SH-SY5Y (cell line): ENCODE measurements around the gene LRRC25.

Experiments
- GATA2 ChIP-seq: IDR thresholded peaks from 2 replicates; pipeline ENCODE4 v1.6.1; 2011; ENCODE audit warnings: mild to moderate bottlenecking, low read depth, low read length
- GATA3 ChIP-seq: IDR thresholded peaks from 2 replicates; pipeline ENCODE4 v1.6.1; 2011; ENCODE audit warnings: low read depth, mild to moderate bottlenecking, low read length, moderate library complexity

DNA sequence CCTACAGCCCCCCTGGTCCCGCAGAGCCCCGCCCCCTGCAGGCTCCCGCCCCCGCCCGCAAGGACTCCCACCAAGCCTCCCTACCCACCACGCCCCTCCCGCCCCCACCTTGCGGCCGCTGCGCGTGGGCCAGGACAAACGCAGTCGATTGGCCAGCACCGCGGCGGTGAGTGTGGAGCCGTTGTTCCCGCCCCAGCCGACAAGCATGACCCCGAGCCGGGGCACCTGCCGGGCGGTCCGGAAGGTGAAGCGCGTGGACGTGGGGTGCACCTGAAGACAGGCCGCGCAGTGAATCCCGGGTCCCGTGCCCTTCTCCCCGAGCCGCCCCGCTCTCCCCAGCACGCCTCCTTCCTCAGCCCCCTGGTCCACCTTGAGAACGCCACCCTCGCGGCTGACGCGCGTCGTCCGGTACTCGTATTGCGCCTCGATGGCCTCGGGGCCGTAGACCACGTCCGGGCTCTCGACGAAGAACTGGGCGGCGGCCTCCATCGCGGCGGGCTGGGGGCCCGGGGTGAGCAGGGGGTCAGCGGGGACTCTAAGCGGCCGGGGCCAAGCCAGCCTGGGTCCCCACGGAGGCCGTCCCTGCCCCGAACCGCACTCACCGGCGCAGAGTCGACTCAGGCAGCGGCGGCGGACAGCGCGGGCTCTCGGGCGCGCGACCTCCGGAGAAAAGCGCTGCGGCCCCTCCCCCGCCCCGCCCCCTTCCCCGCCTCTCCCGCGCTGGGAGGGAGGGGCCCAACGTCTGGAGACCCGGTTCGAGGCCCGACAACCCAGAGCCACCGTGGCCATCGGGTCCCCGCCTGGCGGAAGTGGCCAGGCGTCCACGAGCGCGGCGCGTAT is 40.3 kb upstream of the LRRC25 start, which contains the start of gene ISYNA1:
- TF ChIP-seq GATA2 (no peak), GATA3 (no peak)
